ENCODE results near the gene DLX2. TPM values are rescaled to one million over a fixed set of nuclear protein-coding genes. Genes with fewer than 3 reads are reported as not detected.

The DLX2 gene
- total RNA-seq, 4 donors from 2014 or later: not detected

GRCh38 chr2:172089633-172090032 lies 13.1 kb downstream of the DLX2 start:
- DNase-seq: no peak
- H3K9me3 ChIP-seq: no peaks in the 10 kb centered on the region
- no peak overlapping the region for H3K27ac ChIP-seq
- intact Hi-C loops (cut with DNase I; ENCODE audit: low total_unique reads): no loop called here
- TF ChIP-seq CTCF (IDR thresholded peaks at IDR 0.05) (no peak), POLR2A (IDR thresholded peaks at IDR 0.05) (no peak)
- H3K4me3 ChIP-seq: no peak overlapping the region
- peaks cover 0 to 13% of the 10 kb centered on the region in 2 donors for H3K4me1 ChIP-seq
- H3K36me3 ChIP-seq: no peaks in the 10 kb centered on the region
- H3K27me3 ChIP-seq: peaks cover 76 to 96% of the 10 kb centered on the region in 2 donors

GRCh38 chr2:172089005-172089504 lies 13.6 kb downstream of the DLX2 start:
- Histone ChIP-seq H3K4me3 (no peak overlapping the region), H3K9me3 (no peaks in the 10 kb centered on the region), H3K4me1 (peaks cover 3 to 14% of the 10 kb centered on the region in 2 donors), H3K27ac (no peak overlapping the region), H3K36me3 (no peaks in the 10 kb centered on the region), H3K27me3 (peaks cover 75 to 96% of the 10 kb centered on the region in 2 donors)
- intact Hi-C loops (cut with DNase I; ENCODE audit: low total_unique reads): no loop called here
- no peak for TF ChIP-seq CTCF (IDR thresholded peaks at IDR 0.05)
- no peak for TF ChIP-seq POLR2A (IDR thresholded peaks at IDR 0.05)
- no peak for DNase-seq

GRCh38 chr2:172088245-172089004 lies 14.3 kb downstream of the DLX2 start:
- Histone ChIP-seq H3K4me3 (no peak overlapping the region), H3K9me3 (no peaks in the 10 kb centered on the region), H3K27me3 (peaks cover 73 to 96% of the 10 kb centered on the region in 2 donors), H3K4me1 (peaks cover 3 to 14% of the 10 kb centered on the region in 2 donors), H3K36me3 (no peaks in the 10 kb centered on the region), H3K27ac (no peak overlapping the region)
- intact Hi-C loops (cut with DNase I; ENCODE audit: low total_unique reads): no loop called here
- no peak for TF ChIP-seq CTCF (IDR thresholded peaks at IDR 0.05)
- TF ChIP-seq POLR2A (IDR thresholded peaks at IDR 0.05): no peak
- DNase-seq: no peak

GRCh38 chr2:172087780-172088244 lies 14.9 kb downstream of the DLX2 start:
- no peak for DNase-seq
- H3K4me3 ChIP-seq: no peak overlapping the region
- TF ChIP-seq POLR2A (IDR thresholded peaks at IDR 0.05) (no peak), CTCF (IDR thresholded peaks at IDR 0.05) (no peak)
- no peak overlapping the region for H3K27ac ChIP-seq
- H3K9me3 ChIP-seq: no peaks in the 10 kb centered on the region
- H3K27me3 ChIP-seq: peaks cover 73 to 96% of the 10 kb centered on the region in 2 donors
- no peaks in the 10 kb centered on the region for H3K36me3 ChIP-seq
- intact Hi-C loops (cut with DNase I; ENCODE audit: low total_unique reads): no loop called here
- H3K4me1 ChIP-seq: peaks cover 3 to 14% of the 10 kb centered on the region in 2 donors

GRCh38 chr2:172087207-172087779 lies 15.4 kb downstream of the DLX2 start:
- peaks cover 3 to 14% of the 10 kb centered on the region in 2 donors for H3K4me1 ChIP-seq
- no peak for TF ChIP-seq POLR2A (IDR thresholded peaks at IDR 0.05)
- TF ChIP-seq CTCF (IDR thresholded peaks at IDR 0.05): no peak
- H3K27ac ChIP-seq: no peak overlapping the region
- intact Hi-C loops (cut with DNase I; ENCODE audit: low total_unique reads): no loop called here
- no peaks in the 10 kb centered on the region for H3K9me3 ChIP-seq
- H3K4me3 ChIP-seq: no peak overlapping the region
- H3K27me3 ChIP-seq: peaks cover 74 to 96% of the 10 kb centered on the region in 2 donors
- H3K36me3 ChIP-seq: no peaks in the 10 kb centered on the region
- DNase-seq: no peak
